Measurements from ENCODE around the gene PHF5A. TPM values are rescaled to one million over a fixed set of nuclear protein-coding genes. Genes with fewer than 3 reads are reported as not detected.

The PHF5A gene
- polyA plus RNA-seq, 1 of the 3 experiments (the other 2 are of a cell fraction) = 39.6 TPM

GRCh38 chr22:41479671-41480396 is 11.3 kb upstream of the PHF5A start:
- no peaks in the 10 kb centered on the region for H3K9me3 ChIP-seq
- H3K27me3 ChIP-seq (ENCODE audit: insufficient read depth) = no peaks in the 10 kb centered on the region
- peaks cover 4% of the 10 kb centered on the region; the same call in 1 of the 2 replicates for H4K20me1 ChIP-seq (ENCODE audit: insufficient read depth)
- no peaks in the 10 kb centered on the region for H3K9me2 ChIP-seq
- 0 out of 2 replicates have a peak overlapping the region, but pooled peaks have one; percentile 7 for H3K4me2 ChIP-seq
- peak overlapping the region in 1 of 2 experiments; percentile 20; a peak in 1 of 4 replicates for H3K27ac ChIP-seq (ENCODE audit: low read depth in 2 of 2, low read length in 1 of 2)
- no peaks in the 10 kb centered on the region for H3F3A ChIP-seq (replicated peaks; ENCODE audit: insufficient read depth)
- TF ChIP-seq MEF2A (IDR thresholded peaks at IDR 0.05; ENCODE audit: borderline replicate concordance, low read depth) = no peak
- no CpG with 5 or more reads among the region's 6 CpGs for WGBS (ENCODE audit: low lambda C conversion rate)
- H2AFZ ChIP-seq (ENCODE audit: low read depth) = no peak overlapping the region
- H3K9ac ChIP-seq = no peak overlapping the region
- no peaks in the 10 kb centered on the region for H3K36me3 ChIP-seq (replicated peaks in 1 of 2; ENCODE audit: control insufficient read depth in 1 of 2, insufficient read depth in 2 of 2, low read length in 1 of 2)
- no peak overlapping the region for H3K4me3 ChIP-seq (ENCODE audit: low read depth in 2 of 2, low read length in 1 of 2)
- peaks cover 55% of the 10 kb centered on the region for H3K79me2 ChIP-seq (ENCODE audit: insufficient read depth)
- H3K4me1 ChIP-seq (ENCODE audit: control insufficient read depth in 1 of 2, insufficient read depth in 2 of 2, low read depth in 1 of 2, low read length in 1 of 2) = no peaks in the 10 kb centered on the region
- no peak for DNase-seq
- CTCF ChIA-PET = no interaction called here
- POLR2A ChIA-PET = no interaction called here

DNA sequence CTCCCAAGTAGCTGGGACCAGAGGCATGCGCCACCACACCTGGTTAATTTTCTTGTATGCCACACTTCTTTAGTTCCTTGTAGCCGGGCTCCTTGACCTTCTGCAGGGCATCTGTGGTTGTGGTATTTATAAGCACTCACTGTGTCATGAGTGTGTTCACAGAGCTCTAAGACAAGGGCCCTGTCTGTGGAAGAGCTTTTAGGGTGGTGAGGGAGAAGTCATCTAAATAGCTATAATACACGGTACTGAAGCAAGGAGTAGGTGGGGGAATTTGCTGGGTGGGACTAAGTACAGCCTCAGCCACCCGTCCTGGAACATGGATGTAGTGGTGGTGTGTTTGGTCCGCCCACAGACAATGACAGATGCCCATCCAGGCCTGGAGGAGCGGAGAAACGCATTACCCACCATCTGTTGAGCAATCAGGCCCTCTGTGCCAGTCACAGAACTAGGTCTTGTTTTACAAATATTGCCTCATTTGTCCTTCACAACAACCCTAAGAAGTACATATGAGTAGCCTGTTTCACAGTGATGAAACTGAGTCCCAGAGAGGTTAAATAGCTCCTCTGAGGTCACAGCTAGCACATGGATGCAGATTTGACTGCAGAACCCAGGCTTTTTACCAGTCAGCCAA is 10.5 kb upstream of the PHF5A start:
- TF ChIP-seq RCOR1 (IDR thresholded peaks at IDR 0.05; ENCODE audit: low read length) (no peak), GATA2 (CRISPR knock-in tag; IDR thresholded peaks at IDR 0.05) (no peak), NRF1 (IDR thresholded peaks at IDR 0.05; ENCODE audit: low read depth, low read length) (no peak), MXI1 (IDR thresholded peaks at IDR 0.05; ENCODE audit: low read depth, low read length) (no peak), RFX5 (IDR thresholded peaks at IDR 0.05; ENCODE audit: low read length) (no peak), FOXJ3 (CRISPR knock-in tag; IDR thresholded peaks at IDR 0.05) (no peak), PBX3 (IDR thresholded peaks at IDR 0.05) (no peak), NFIC (IDR thresholded peaks at IDR 0.05; ENCODE audit: borderline replicate concordance) (no peak), FOSL2 (IDR thresholded peaks at IDR 0.05; ENCODE audit: borderline replicate concordance, low read depth) (no peak), MAX (IDR thresholded peaks at IDR 0.05; ENCODE audit: low read depth) (no peak), POLR2AphosphoS5 (IDR thresholded peaks at IDR 0.05; ENCODE audit: low read depth, low read length) (no peak), SMC3 (IDR thresholded peaks at IDR 0.05; ENCODE audit: low read depth, low read length) (no peak)
- TF ChIP-seq, protein P1, sequence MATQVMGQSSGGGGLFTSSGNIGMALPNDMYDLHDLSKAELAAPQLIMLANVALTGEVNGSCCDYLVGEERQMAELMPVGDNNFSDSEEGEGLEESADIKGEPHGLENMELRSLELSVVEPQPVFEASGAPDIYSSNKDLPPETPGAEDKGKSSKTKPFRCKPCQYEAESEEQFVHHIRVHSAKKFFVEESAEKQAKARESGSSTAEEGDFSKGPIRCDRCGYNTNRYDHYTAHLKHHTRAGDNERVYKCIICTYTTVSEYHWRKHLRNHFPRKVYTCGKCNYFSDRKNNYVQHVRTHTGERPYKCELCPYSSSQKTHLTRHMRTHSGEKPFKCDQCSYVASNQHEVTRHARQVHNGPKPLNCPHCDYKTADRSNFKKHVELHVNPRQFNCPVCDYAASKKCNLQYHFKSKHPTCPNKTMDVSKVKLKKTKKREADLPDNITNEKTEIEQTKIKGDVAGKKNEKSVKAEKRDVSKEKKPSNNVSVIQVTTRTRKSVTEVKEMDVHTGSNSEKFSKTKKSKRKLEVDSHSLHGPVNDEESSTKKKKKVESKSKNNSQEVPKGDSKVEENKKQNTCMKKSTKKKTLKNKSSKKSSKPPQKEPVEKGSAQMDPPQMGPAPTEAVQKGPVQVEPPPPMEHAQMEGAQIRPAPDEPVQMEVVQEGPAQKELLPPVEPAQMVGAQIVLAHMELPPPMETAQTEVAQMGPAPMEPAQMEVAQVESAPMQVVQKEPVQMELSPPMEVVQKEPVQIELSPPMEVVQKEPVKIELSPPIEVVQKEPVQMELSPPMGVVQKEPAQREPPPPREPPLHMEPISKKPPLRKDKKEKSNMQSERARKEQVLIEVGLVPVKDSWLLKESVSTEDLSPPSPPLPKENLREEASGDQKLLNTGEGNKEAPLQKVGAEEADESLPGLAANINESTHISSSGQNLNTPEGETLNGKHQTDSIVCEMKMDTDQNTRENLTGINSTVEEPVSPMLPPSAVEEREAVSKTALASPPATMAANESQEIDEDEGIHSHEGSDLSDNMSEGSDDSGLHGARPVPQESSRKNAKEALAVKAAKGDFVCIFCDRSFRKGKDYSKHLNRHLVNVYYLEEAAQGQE (IDR thresholded peaks at IDR 0.05; ENCODE audit: low read depth, low read length) = no peak
- 0 out of 2 replicates have a peak overlapping the region, but pooled peaks have one; percentile 7 for H3K4me2 ChIP-seq
- H3K9ac ChIP-seq = no peak overlapping the region
- H3F3A ChIP-seq (replicated peaks; ENCODE audit: insufficient read depth) = no peaks in the 10 kb centered on the region
- H2AFZ ChIP-seq (ENCODE audit: low read depth) = no peak overlapping the region
- ChIA-PET POLR2A (no interaction called here), CTCF (interaction anchor here (0.8 to 1.7 kb wide), 3 partner anchors 8 to 75 kb away, joined by 3 to 5 read pairs (median 5); no protein-coding TSS in a partner anchor)
- H3K36me3 ChIP-seq (replicated peaks in 1 of 2; ENCODE audit: control insufficient read depth in 1 of 2, insufficient read depth in 2 of 2, low read length in 1 of 2) = no peaks in the 10 kb centered on the region
- peaks cover 4% of the 10 kb centered on the region; the same call in 1 of the 2 replicates for H4K20me1 ChIP-seq (ENCODE audit: insufficient read depth)
- H3K27ac ChIP-seq (ENCODE audit: low read depth in 2 of 2, low read length in 1 of 2) = no peak overlapping the region
- no peaks in the 10 kb centered on the region for H3K27me3 ChIP-seq (ENCODE audit: insufficient read depth)
- 73% methylated on average over 2 of the region's 7 CpGs for WGBS (ENCODE audit: low lambda C conversion rate)
- H3K4me3 ChIP-seq (ENCODE audit: low read depth in 2 of 2, low read length in 1 of 2) = no peak overlapping the region
- no peaks in the 10 kb centered on the region for H3K9me2 ChIP-seq
- peaks cover 51% of the 10 kb centered on the region for H3K79me2 ChIP-seq (ENCODE audit: insufficient read depth)
- no peak for DNase-seq
- H3K4me1 ChIP-seq (ENCODE audit: control insufficient read depth in 1 of 2, insufficient read depth in 2 of 2, low read depth in 1 of 2, low read length in 1 of 2) = no peaks in the 10 kb centered on the region
- no peaks in the 10 kb centered on the region for H3K9me3 ChIP-seq
